Stomach (tissue), 4 donors: ENCODE results near the gene HDAC11.

Experiments used
- CTCF ChIP-seq, 7 experiments: fragments of 450-650 bp in 4 of 7; fragments of 200-600 bp in 3 of 7; sonication (generic) in 3 of 7; IDR thresholded peaks; one replicate each; pipeline ENCODE4 v1.5.1; 2016 to 2019; ENCODE audit warnings: antibody characterized with exemption in 7 of 7, control low read depth in 2 of 7, mild to moderate bottlenecking in 1 of 7
- POLR2A ChIP-seq, 4 donors: fragments of 450-650 bp; IDR thresholded peaks; one replicate each; pipeline ENCODE4 v1.6.1; 2016; ENCODE audit warnings: antibody characterized with exemption in 4 of 4, control low read depth in 2 of 4, mild to moderate bottlenecking in 1 of 4, moderate library complexity in 1 of 4

- no peak for TF ChIP-seq POLR2A (IDR thresholded peaks at IDR 0.05)
- no peak for TF ChIP-seq CTCF (IDR thresholded peaks at IDR 0.05)
These were observed 2.2 kb upstream of the HDAC11 start for GRCh38 chr3:13477943-13478342.
